PFSK-1 (cell line): ENCODE measurements around the gene ERC2.

Source experiments
- REST ChIP-seq, 2 experiments: IDR thresholded peaks; 2 replicates each; pipeline versions ENCODE4 v1.6.1 to v1.8.0; 2011 to 2012; ENCODE audit warnings: low read depth in 2 of 2, low read length in 2 of 2, control low read depth in 1 of 2, inconsistent platforms in 1 of 2, mild to moderate bottlenecking in 1 of 2, moderate library complexity in 1 of 2; ENCODE audit not compliant: insufficient read depth in 1 of 2
- TAF1 ChIP-seq: IDR thresholded peaks from 2 replicates; pipeline ENCODE4 v1.6.1; 2012; ENCODE audit warnings: low read length, control low read depth, borderline replicate concordance; ENCODE audit not compliant: insufficient read depth

- TF ChIP-seq REST (IDR thresholded peaks at IDR 0.05; ENCODE audit: insufficient read depth in 1 of 2, low read depth in 2 of 2, low read length in 2 of 2) (no peak), TAF1 (no peak)
Observed at GRCh38 chr3:55673764-55674163, 794.5 kb downstream of the ERC2 start.
